ENCODE results near the gene CDYL2. TPM values are rescaled to one million over a fixed set of nuclear protein-coding genes. Genes with fewer than 3 reads are reported as not detected.

CDYL2 gene
- polyA plus RNA-seq, 1 donor from 2014 or later: 2.6 TPM

- Histone ChIP-seq H3K4me2 (ENCODE audit: low read length) (no peak overlapping the region), H3K9me2 (ENCODE audit: insufficient read depth, low read length) (no peaks in the 10 kb centered on the region), H3K27ac (ENCODE audit: low read length) (no peak overlapping the region), H3K27me3 (ENCODE audit: insufficient read depth, low read depth, low read length) (no peaks in the 10 kb centered on the region), H3F3A (ENCODE audit: insufficient read depth, low read length, poor library complexity, severe bottlenecking) (no peaks in the 10 kb centered on the region), H3K9ac (ENCODE audit: low read length) (no peak overlapping the region), H2AFZ (ENCODE audit: low read depth, low read length) (no peak overlapping the region), H3K4me3 (ENCODE audit: low read length) (no peak overlapping the region), H3K9me3 (ENCODE audit: low read length) (no peaks in the 10 kb centered on the region), H3K79me2 (replicated peaks; ENCODE audit: insufficient read depth, low read length) (no peaks in the 10 kb centered on the region), H4K20me1 (ENCODE audit: insufficient read depth) (no peaks in the 10 kb centered on the region), H3K36me3 (ENCODE audit: insufficient read depth, low read length) (no peaks in the 10 kb centered on the region)
- TF ChIP-seq EP300 (conservative IDR thresholded peaks at IDR 0.05; ENCODE audit: poor library complexity, severe bottlenecking): no peak
- TF ChIP-seq POLR2AphosphoS5 (IDR thresholded peaks at IDR 0.05): no peak
- no peak for TF ChIP-seq REST (IDR thresholded peaks at IDR 0.05; ENCODE audit: borderline replicate concordance)
- no peak for TF ChIP-seq TAF1 (IDR thresholded peaks at IDR 0.05; ENCODE audit: low read depth)
- TF ChIP-seq SMC3 (conservative IDR thresholded peaks at IDR 0.05; ENCODE audit: poor library complexity): no peak
- no peak for TF ChIP-seq EZH2 (IDR thresholded peaks at IDR 0.05; ENCODE audit: borderline replicate concordance, insufficient read depth, low read length, poor library complexity, severe bottlenecking)
- no peak for TF ChIP-seq MXI1 (conservative IDR thresholded peaks at IDR 0.05; ENCODE audit: poor library complexity, severe bottlenecking)
- no peak for TF ChIP-seq RAD21 (conservative IDR thresholded peaks at IDR 0.05)
- no peak for TF ChIP-seq CTCF (IDR thresholded peaks at IDR 0.05; ENCODE audit: poor library complexity, severe bottlenecking)
These were observed 65.9 kb downstream of the CDYL2 start for GRCh38 chr16:80738521-80738920.

GRCh38 chr16:80735846-80736245 is 68.6 kb downstream of the CDYL2 start:
- H3K4me2 ChIP-seq (ENCODE audit: low read length): no peak overlapping the region
- no peak overlapping the region for H3K27ac ChIP-seq (ENCODE audit: low read length)
- no peak overlapping the region for H3K9ac ChIP-seq (ENCODE audit: low read length)
- H3K9me3 ChIP-seq (ENCODE audit: low read length): peaks cover 8% of the 10 kb centered on the region
- no peaks in the 10 kb centered on the region for H3K79me2 ChIP-seq (replicated peaks; ENCODE audit: insufficient read depth, low read length)
- no peak overlapping the region for H2AFZ ChIP-seq (ENCODE audit: low read depth, low read length)
- H3K36me3 ChIP-seq (ENCODE audit: insufficient read depth, low read length): no peaks in the 10 kb centered on the region
- H4K20me1 ChIP-seq (ENCODE audit: insufficient read depth): no peaks in the 10 kb centered on the region
- H3K4me3 ChIP-seq (ENCODE audit: low read length): no peak overlapping the region
- H3K9me2 ChIP-seq (ENCODE audit: insufficient read depth, low read length): no peaks in the 10 kb centered on the region
- TF ChIP-seq REST (IDR thresholded peaks at IDR 0.05; ENCODE audit: borderline replicate concordance) (no peak), RAD21 (conservative IDR thresholded peaks at IDR 0.05) (no peak), TAF1 (IDR thresholded peaks at IDR 0.05; ENCODE audit: low read depth) (no peak), EP300 (conservative IDR thresholded peaks at IDR 0.05; ENCODE audit: poor library complexity, severe bottlenecking) (no peak), SMC3 (conservative IDR thresholded peaks at IDR 0.05; ENCODE audit: poor library complexity) (no peak), EZH2 (IDR thresholded peaks at IDR 0.05; ENCODE audit: borderline replicate concordance, insufficient read depth, low read length, poor library complexity, severe bottlenecking) (no peak), MXI1 (conservative IDR thresholded peaks at IDR 0.05; ENCODE audit: poor library complexity, severe bottlenecking) (no peak), CTCF (IDR thresholded peaks at IDR 0.05; ENCODE audit: poor library complexity, severe bottlenecking) (no peak)
- H3F3A ChIP-seq (ENCODE audit: insufficient read depth, low read length, poor library complexity, severe bottlenecking): no peaks in the 10 kb centered on the region
- no peaks in the 10 kb centered on the region for H3K27me3 ChIP-seq (ENCODE audit: insufficient read depth, low read depth, low read length)
